ENCODE measurements around the gene HNRNPUL1.

The HNRNPUL1 gene

GRCh38 chr19:41235480-41235879, 28.7 kb upstream of the HNRNPUL1 start:
- DNase-seq (ENCODE audit: low read depth): no peak
- H3K4me3 ChIP-seq (ENCODE audit: low read depth, low read length): no peak overlapping the region
- TF ChIP-seq CTCF (IDR thresholded peaks at IDR 0.05; ENCODE audit: insufficient read depth, low read depth, low read length, missing control alignments): no peak

GRCh38 chr19:41238244-41238643, 25.9 kb upstream of the HNRNPUL1 start:
- no peak for TF ChIP-seq CTCF (IDR thresholded peaks at IDR 0.05; ENCODE audit: insufficient read depth, low read depth, low read length, missing control alignments)
- DNase-seq (ENCODE audit: low read depth): no peak
- H3K4me3 ChIP-seq (ENCODE audit: low read depth, low read length): no peak overlapping the region

GRCh38 chr19:41239363-41239762, 24.8 kb upstream of the HNRNPUL1 start:
- H3K4me3 ChIP-seq (ENCODE audit: low read depth, low read length): no peak overlapping the region
- no peak for TF ChIP-seq CTCF (IDR thresholded peaks at IDR 0.05; ENCODE audit: insufficient read depth, low read depth, low read length, missing control alignments)
- DNase-seq (ENCODE audit: low read depth): no peak

- TF ChIP-seq CTCF (IDR thresholded peaks at IDR 0.05; ENCODE audit: insufficient read depth, low read depth, low read length, missing control alignments): no peak
- H3K4me3 ChIP-seq (ENCODE audit: low read depth, low read length): no peak overlapping the region
- no peak for DNase-seq (ENCODE audit: low read depth)
Observed at GRCh38 chr19:41239961-41240574, 24.1 kb upstream of the HNRNPUL1 start.

GRCh38 chr19:41241859-41242258, 22.3 kb upstream of the HNRNPUL1 start:
- no peak overlapping the region for H3K4me3 ChIP-seq (ENCODE audit: low read depth, low read length)

GRCh38 chr19:41244117-41244516, 20.1 kb upstream of the HNRNPUL1 start:
- no peak for DNase-seq (ENCODE audit: low read depth)
- no peak overlapping the region for H3K4me3 ChIP-seq (ENCODE audit: low read depth, low read length)
- no peak for TF ChIP-seq CTCF (IDR thresholded peaks at IDR 0.05; ENCODE audit: insufficient read depth, low read depth, low read length, missing control alignments)

More at GRCh38 chr19:41241859-41242258, 22.3 kb upstream of the HNRNPUL1 start:
- DNase-seq (ENCODE audit: low read depth): no peak
- no peak for TF ChIP-seq CTCF (IDR thresholded peaks at IDR 0.05; ENCODE audit: insufficient read depth, low read depth, low read length, missing control alignments)

GRCh38 chr19:41245843-41246242, 18.3 kb upstream of the HNRNPUL1 start:
- TF ChIP-seq CTCF (IDR thresholded peaks at IDR 0.05; ENCODE audit: insufficient read depth, low read depth, low read length, missing control alignments): no peak
- H3K4me3 ChIP-seq (ENCODE audit: low read depth, low read length): no peak overlapping the region
- no peak for DNase-seq (ENCODE audit: low read depth)
